SK-N-SH treated with all-trans-retinoic acid at 6 μM for 48 hours (cell line): ENCODE results near the gene PERCC1.

Experiments used
- ARNTL ChIP-seq: fragments of 450-650 bp; formaldehyde crosslinking; IDR thresholded peaks from 2 replicates; pipeline ENCODE4 v1.5.0; 2020; ENCODE audit warnings: low read depth, mild to moderate bottlenecking, moderate library complexity, borderline replicate concordance
- ZC3H10 ChIP-seq: fragments of 250-450 bp; sonication (Bioruptor Pico); IDR thresholded peaks from 2 replicates; pipeline ENCODE4 v1.5.1; 2021; ENCODE audit warnings: mild to moderate bottlenecking, moderate library complexity
- ZFP3 ChIP-seq: fragments of 250-450 bp; sonication (Bioruptor Pico); IDR thresholded peaks from 2 replicates; pipeline ENCODE4 v1.5.0; 2020; ENCODE audit warnings: mild to moderate bottlenecking, moderate library complexity
- ZNF70 ChIP-seq: fragments of 450-650 bp; formaldehyde crosslinking; IDR thresholded peaks from 2 replicates; pipeline ENCODE4 v1.5.0; 2020; ENCODE audit warnings: mild to moderate bottlenecking, moderate library complexity
- TF ChIP-seq, protein P1 (sequence below): fragments of 250-450 bp; sonication (Bioruptor Pico); IDR thresholded peaks from 2 replicates; pipeline ENCODE4 v1.8.0; 2020; ENCODE audit warnings: mild to moderate bottlenecking, moderate library complexity, borderline replicate concordance
- TF ChIP-seq, protein P2 (sequence below): fragments of 250-450 bp; sonication (Bioruptor Pico); IDR thresholded peaks from 2 replicates; pipeline ENCODE4 v1.5.1; 2021; ENCODE audit warnings: mild to moderate bottlenecking, moderate library complexity

DNA sequence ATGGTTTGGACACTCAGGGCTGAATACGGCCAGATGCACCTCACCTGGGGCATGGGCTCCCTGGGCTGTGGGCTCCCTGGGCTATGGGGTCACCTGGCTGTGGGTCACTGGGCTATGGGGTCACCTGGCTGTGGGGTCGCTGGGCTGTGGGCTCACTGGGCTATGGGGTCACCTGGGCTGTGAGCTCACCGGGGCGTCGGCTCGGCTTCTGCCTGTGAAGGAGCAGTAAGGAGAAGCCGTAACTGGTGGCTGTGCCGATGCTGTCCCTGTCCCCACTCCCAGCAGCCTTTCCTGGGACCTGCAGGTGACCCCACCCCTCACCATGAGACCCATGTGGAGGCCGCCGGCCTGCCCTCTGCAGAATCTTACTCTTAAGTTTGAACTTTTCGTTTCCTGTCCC lies 1.9 kb upstream of the PERCC1 start:
- TF ChIP-seq ZFP3 (no peak), ZC3H10 (CRISPR knock-in tag) (no peak), ZNF70 (CRISPR knock-in tag) (no peak), ARNTL (CRISPR knock-in tag) (no peak)
- TF ChIP-seq, protein P1, sequence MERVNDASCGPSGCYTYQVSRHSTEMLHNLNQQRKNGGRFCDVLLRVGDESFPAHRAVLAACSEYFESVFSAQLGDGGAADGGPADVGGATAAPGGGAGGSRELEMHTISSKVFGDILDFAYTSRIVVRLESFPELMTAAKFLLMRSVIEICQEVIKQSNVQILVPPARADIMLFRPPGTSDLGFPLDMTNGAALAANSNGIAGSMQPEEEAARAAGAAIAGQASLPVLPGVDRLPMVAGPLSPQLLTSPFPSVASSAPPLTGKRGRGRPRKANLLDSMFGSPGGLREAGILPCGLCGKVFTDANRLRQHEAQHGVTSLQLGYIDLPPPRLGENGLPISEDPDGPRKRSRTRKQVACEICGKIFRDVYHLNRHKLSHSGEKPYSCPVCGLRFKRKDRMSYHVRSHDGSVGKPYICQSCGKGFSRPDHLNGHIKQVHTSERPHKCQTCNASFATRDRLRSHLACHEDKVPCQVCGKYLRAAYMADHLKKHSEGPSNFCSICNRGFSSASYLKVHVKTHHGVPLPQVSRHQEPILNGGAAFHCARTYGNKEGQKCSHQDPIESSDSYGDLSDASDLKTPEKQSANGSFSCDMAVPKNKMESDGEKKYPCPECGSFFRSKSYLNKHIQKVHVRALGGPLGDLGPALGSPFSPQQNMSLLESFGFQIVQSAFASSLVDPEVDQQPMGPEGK, result no peak
- TF ChIP-seq, protein P2, sequence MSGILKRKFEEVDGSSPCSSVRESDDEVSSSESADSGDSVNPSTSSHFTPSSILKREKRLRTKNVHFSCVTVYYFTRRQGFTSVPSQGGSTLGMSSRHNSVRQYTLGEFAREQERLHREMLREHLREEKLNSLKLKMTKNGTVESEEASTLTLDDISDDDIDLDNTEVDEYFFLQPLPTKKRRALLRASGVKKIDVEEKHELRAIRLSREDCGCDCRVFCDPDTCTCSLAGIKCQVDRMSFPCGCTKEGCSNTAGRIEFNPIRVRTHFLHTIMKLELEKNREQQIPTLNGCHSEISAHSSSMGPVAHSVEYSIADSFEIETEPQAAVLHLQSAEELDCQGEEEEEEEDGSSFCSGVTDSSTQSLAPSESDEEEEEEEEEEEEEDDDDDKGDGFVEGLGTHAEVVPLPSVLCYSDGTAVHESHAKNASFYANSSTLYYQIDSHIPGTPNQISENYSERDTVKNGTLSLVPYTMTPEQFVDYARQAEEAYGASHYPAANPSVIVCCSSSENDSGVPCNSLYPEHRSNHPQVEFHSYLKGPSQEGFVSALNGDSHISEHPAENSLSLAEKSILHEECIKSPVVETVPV (CRISPR knock-in tag), result no peak
